Measurements from ENCODE around the gene SYNM.

The SYNM gene

GRCh38 chr15:99087405-99087943 is 17.4 kb upstream of the SYNM start:
- DNase-seq = no peak

DNA sequence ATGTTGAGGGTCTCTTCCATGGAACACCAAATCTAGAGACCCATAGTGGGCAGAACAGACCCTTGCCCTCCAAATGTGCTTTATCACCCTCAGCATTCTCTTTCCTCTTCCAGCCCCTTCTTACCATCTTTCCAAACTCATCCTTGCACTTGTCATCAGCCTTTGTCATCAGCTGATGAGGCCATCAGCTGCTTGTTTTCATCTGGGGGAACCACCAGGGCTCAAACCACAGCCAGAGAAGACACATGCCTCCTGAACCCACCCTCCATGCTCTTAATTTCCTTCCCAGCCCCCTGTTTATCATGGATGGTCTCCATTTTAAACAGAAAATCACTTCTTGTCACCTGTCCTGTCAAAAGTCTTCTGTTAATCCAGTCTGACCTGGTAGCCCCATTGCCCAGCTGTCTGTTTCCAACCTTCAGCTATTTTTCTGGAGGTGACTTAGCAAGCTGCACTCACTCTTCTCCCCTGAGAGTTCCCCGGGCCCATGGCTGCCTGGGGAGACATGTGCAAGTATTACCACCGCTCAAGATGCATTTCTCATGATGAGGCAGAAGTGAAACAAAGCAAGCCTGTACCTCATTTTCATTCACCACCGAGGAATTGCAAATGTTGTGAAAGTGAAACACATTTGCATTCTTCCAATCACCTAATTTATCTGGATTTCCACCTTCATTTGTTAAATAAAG is 14.7 kb upstream of the SYNM start:
- no peak for DNase-seq

GRCh38 chr15:99090938-99091337 is 13.9 kb upstream of the SYNM start:
- DNase-seq = no peak

DNA sequence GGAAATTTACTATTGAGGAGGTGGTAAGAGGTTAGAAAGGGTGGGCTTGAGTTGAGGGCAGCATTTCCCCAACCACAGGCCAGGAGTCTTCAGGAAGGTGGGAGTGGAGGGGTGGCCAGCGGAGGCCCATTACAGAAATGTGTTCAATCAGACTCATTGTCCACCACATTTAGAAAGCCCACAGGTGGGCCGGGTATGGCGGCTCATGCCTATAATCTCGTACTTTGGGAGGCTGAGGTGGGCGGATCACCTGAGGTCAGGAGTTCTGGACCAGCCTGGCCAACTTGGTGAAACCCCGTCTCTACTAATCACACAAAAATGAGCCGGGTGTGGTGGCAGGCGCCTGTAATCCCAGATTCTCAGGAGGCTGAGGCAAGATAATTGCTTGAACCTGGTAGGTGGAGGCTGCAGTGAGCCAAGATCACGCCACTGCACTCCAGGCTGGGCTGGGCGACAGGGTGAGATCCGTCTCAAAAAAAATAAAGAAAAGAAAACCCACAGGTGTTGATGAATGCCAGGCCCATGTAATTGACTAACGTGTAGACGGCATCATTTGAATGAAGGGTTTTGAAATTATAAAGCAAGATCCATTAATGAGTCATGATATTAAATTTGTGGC is 12.2 kb upstream of the SYNM start:
- no peak for DNase-seq

DNA sequence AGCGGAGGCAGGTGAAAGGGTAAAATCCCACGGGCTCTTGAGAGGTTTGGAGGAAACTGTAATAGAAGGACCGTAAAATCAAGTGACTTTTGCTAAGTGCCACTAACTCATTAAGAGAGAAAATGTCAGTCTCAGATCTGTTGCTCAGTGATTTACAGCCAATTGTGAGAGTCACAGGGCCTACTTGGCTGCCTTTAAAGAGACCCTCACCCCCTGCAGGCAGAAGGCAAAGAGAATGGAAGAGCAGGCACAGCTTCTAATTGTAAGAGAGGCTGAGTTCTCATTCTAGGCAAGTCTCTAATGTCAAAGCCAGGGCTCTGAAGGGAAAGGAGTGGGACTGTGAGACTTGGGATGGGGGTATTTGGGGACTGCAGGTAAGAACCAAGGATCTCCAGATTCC is 9.3 kb upstream of the SYNM start:
- no peak for DNase-seq

- no peak for DNase-seq
Measured at GRCh38 chr15:99096173-99096893, 8.5 kb upstream of the SYNM start.

GRCh38 chr15:99096894-99097426 is 7.9 kb upstream of the SYNM start:
- no peak for DNase-seq

DNA sequence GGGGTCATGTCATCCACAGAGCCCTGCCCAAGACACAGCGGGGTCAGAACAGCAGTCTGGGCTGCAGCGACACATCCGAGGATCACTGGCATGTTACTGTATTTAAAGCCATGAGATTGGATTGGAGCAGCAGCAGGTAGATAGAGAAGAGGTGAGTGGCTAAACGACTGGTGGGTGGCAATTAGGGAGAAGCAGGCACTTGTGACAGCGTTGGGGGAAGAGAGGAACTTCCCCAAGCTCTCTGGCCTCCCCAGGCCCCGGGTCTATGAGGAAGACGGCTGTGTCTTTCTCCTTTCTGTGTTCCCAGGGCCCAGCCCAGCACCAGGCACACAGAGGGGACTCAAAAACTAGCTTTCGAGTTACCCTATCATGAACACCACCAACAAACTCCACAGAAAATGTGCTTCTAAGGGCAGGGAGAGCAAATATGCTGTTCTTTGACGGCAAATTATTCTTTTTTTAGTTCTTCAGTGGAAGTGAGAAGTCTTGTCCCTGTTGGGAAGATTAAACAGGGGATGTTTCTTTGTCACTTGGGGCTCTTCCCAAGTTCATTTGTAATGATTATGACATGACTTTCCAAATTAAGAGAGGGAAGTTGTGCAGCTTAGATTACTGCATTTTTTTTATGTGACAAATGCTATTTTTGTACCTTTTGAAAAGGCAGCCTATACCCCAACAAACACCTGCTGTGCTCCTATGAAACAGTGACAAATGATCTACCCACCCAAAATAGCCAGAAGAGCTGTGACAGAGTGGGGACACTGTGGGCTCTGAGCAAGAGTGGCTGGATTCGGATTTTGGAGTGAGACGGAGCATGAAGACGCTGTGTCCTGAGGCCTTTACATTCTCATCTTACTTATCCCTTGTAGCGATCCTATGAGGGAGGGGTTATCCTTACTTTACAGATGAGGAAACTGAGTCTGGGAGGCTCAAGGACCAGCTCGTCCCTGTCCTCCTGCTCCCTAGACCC is 7.2 kb upstream of the SYNM start:
- no peak for DNase-seq

DNA sequence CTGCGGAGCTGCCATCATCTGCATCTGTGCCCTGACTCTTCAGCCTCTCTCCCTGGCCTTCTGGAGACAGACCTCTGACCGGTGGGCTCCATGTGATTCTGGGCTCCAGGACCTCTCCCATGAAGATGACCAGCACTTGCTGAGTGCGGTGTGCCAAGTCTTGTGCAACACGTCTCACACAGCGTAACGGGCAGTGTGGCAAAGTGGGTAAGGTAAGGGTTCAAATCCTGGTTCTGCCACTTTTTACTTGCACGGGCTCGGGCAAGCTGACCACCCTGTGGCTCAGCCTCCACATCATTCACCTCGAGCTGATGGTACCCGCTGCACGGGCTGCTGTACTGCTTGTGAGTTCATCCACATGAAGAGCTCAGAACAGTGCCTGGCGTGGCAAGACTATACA is 6.5 kb upstream of the SYNM start:
- DNase-seq = no peak

GRCh38 chr15:99098991-99099390 is 5.9 kb upstream of the SYNM start:
- no peak for DNase-seq

GRCh38 chr15:99099661-99100060 is 5.2 kb upstream of the SYNM start:
- DNase-seq = no peak

DNA sequence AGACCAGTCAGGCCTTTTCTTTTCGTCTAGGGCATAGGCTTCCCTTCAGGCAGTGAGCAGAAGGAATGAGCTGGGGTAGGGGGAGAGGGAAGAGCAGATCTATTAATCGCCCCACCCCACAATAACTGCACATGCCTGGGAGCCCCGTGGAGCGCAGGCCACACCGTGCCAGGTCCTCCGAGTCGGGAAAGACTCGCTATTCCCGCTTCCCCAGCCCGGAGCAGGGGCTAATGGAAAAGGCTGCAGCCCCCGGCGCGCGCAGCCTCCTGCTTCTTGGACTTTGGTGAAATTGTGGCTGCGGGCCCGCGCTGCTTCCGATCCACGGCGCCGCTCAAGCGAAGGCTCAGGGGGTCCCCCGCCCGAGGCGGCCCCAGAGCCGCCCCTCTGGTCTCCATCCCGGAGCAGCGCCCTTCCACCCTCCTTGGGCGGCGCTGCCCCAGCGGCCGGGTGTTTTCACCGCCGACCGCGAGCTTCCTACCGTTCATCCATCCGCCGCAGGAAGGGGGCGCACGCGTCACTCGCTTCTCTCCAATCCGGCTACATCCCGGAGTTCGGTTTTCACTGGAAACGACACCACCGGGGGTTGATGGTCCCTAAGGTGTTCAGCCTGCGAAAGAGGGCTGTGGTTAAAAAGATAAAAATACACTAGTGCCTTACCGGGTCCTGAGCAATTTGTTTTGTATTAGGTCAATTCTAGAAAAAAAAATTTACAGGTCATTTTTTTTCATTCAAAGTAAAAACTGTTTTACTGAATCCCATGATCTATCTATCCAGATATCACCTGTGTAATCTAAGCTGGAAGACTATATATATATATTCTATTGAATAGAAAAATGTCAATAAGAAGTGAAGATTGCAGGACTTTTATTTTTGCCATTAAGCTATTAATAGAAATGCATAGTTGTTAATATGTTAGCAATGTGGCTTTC is 4.4 kb upstream of the SYNM start:
- peak; percentile 27 for DNase-seq

DNA sequence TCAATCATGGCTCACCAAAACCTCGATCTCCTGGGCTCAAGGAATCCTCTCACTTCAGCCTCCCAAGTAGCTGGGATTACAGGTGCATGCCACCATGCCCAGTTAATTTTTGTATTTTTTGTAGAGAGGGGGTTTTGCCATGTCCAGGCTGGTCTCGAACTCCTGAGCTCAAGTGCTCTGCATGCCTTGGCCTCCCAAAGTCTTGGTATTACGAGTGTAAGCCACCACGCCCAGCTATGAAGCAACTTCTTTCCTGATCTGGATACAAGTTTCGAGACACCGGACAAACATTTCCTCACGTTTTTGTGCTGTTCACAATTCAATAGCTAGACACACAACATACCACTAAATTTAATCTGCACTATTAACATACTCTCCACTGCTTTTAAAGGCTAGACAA is 3.4 kb upstream of the SYNM start:
- DNase-seq = no peak

GRCh38 chr15:99102332-99103235 is 2.3 kb upstream of the SYNM start:
- DNase-seq = no peak

DNA sequence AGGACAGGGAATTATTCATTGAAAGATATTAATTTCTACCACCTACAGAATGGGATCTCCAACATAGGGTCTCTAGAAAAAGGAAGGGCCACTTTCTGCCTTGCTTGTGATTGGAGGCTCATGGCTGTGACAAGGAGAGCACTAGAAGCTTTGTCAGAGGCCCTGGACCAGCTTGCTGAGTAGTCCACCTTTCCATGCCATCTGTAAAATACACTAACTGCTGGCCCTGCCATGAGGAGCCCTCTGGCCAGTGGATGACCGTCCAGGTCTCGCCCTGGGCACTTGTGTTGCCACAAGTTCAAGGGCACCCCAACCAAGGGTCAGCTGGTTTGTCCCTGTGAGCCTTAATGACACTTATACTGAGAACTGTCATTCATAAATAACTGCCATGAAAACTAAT is 1.6 kb upstream of the SYNM start:
- DNase-seq = no peak

- peak; percentile 3 for DNase-seq
Measured at GRCh38 chr15:99105514-99106341, 848 bp downstream of the SYNM start.

GRCh38 chr15:99106417-99107220 is 1.7 kb downstream of the SYNM start:
- DNase-seq = no peak

GRCh38 chr15:99108993-99109392 is 4.1 kb downstream of the SYNM start:
- DNase-seq = no peak

All from activated CD4-positive, alpha-beta T cell treated with anti-CD3 and anti-CD28 coated beads, Interleukin-2, amount 50 U/mL, for 1 hour (primary cell).